Measurements from ENCODE around the gene SMIM36.

GRCh38 chr17:55484575-55484974 is 26.7 kb downstream of the SMIM36 start:
- TF ChIP-seq CTCF (IDR thresholded peaks at IDR 0.05) (no peak), POLR2AphosphoS5 (IDR thresholded peaks at IDR 0.05) (no peak), POLR2A (IDR thresholded peaks at IDR 0.05) (no peak)

All from gastroesophageal sphincter (tissue), 3 donors.